SK-N-SH (cell line): ENCODE data around the gene C11orf86. TPM values are rescaled to one million over a fixed set of nuclear protein-coding genes. Genes with fewer than 3 reads are reported as not detected.

Experiments used
- CTCF ChIA-PET: fragments of 300-600, 350-600 bp; formaldehyde crosslinking; extraction: SDS; loops from one replicate; lab custom pipeline; 2021; lab: Yijun Ruan, JAX
- POLR2A ChIA-PET: fragments of 350-600 bp; sonication (Branson Sonifier 250); formaldehyde crosslinking; extraction: SDS; loops from one replicate; lab custom pipeline; 2020; ENCODE audit warnings: antibody characterized with exemption, inconsistent platforms; lab: Yijun Ruan, JAX
- DNase-seq: peaks from one replicate; pipeline ENCODE4 v3.0.0; 2012
- H2AFZ ChIP-seq: fragments of 200-600 bp; sonication (generic); 2 replicates; pipeline ENCODE4 v1.8.1; 2016; ENCODE audit warnings: antibody characterized with exemption, mild to moderate bottlenecking, low read depth
- H3F3A ChIP-seq: fragments of 200-600 bp; sonication (generic); replicated peaks from 2 replicates; pipeline ENCODE3; 2016; ENCODE audit warnings: antibody characterized with exemption, mild to moderate bottlenecking; ENCODE audit not compliant: insufficient read depth
- H3K27ac ChIP-seq, 2 experiments: fragments of 200-500 bp in 1 of 2; fragments of 200-600 bp in 1 of 2; sonication (Bioruptor generic) in 1 of 2; sonication (generic), shearing (Covaris generic) in 1 of 2; 2 replicates each; pipeline versions ENCODE4 v1.5.1 to v1.6.1; 2014 to 2016; ENCODE audit warnings: low read depth in 2 of 2, inconsistent platforms in 1 of 2, low read length in 1 of 2, mild to moderate bottlenecking in 1 of 2, mixed read lengths in 1 of 2
- H3K27me3 ChIP-seq: fragments of 200-600 bp; sonication (generic), shearing (Covaris generic); 2 replicates; pipeline ENCODE4 v1.6.1; 2016; ENCODE audit warnings: mixed run types; ENCODE audit not compliant: insufficient read depth
- H3K36me3 ChIP-seq, 2 experiments: fragments of 200-500 bp in 1 of 2; fragments of 200-600 bp in 1 of 2; sonication (Bioruptor generic) in 1 of 2; sonication (generic) in 1 of 2; replicated peaks in 1 of 2; 2 replicates each; pipeline versions ENCODE3 to v1.5.1; 2014 to 2016; ENCODE audit warnings: low read length in 1 of 2, mild to moderate bottlenecking in 1 of 2; ENCODE audit not compliant: insufficient read depth in 2 of 2, control insufficient read depth in 1 of 2
- H3K4me1 ChIP-seq, 2 experiments: fragments of 200-500 bp in 1 of 2; fragments of 200-600 bp in 1 of 2; sonication (Bioruptor generic) in 1 of 2; sonication (generic), shearing (Covaris generic) in 1 of 2; 2 replicates each; pipeline versions ENCODE4 v1.5.1 to v1.6.1; 2014 to 2016; ENCODE audit warnings: low read depth in 1 of 2, low read length in 1 of 2, mixed run types in 1 of 2; ENCODE audit not compliant: insufficient read depth in 2 of 2, control insufficient read depth in 1 of 2
- H3K4me2 ChIP-seq: fragments of 200-600 bp; sonication (generic), shearing (Covaris generic); 2 replicates; pipeline ENCODE4 v1.6.1; 2017; ENCODE audit warnings: mixed run types
- H3K4me3 ChIP-seq, 2 experiments: fragments of 200-500 bp in 1 of 2; fragments of 200-600 bp in 1 of 2; sonication (Bioruptor generic) in 1 of 2; sonication (generic), shearing (Covaris generic) in 1 of 2; 2 replicates each; pipeline versions ENCODE4 v1.5.1 to v1.8.1; 2014 to 2016; ENCODE audit warnings: low read depth in 2 of 2, inconsistent platforms in 1 of 2, low read length in 1 of 2, mild to moderate bottlenecking in 1 of 2, mixed read lengths in 1 of 2, moderate library complexity in 1 of 2
- H3K79me2 ChIP-seq: fragments of 200-600 bp; sonication (generic); 2 replicates; pipeline ENCODE4 v1.8.1; 2017; ENCODE audit warnings: mild to moderate bottlenecking; ENCODE audit not compliant: insufficient read depth
- H3K9ac ChIP-seq: fragments of 200-600 bp; sonication (generic); 2 replicates; pipeline ENCODE4 v1.6.1; 2017; ENCODE audit warnings: mixed run types
- H3K9me2 ChIP-seq: fragments of 200-600 bp; sonication (generic); 2 replicates; pipeline ENCODE4 v1.6.1; 2017; ENCODE audit warnings: mixed run types
- H3K9me3 ChIP-seq: fragments of 200-600 bp; sonication (generic); 2 replicates; pipeline ENCODE4 v1.6.1; 2017; ENCODE audit warnings: mixed run types, mild to moderate bottlenecking, moderate library complexity
- H4K20me1 ChIP-seq: fragments of 200-600 bp; sonication (generic); 2 replicates; pipeline ENCODE4 v1.6.1; 2017; ENCODE audit warnings: mild to moderate bottlenecking, mixed run types; ENCODE audit not compliant: insufficient read depth
- EP300 ChIP-seq, 2 experiments: IDR thresholded peaks; 2 replicates each; pipeline versions ENCODE4 v1.4.0 to v1.6.1; 2012; ENCODE audit warnings: borderline replicate concordance in 1 of 2, low read depth in 1 of 2, low read length in 1 of 2
- EZH2phosphoT487 ChIP-seq: fragments of 200-600 bp; sonication (generic); IDR thresholded peaks from 2 replicates; pipeline ENCODE4 v1.6.1; 2017; ENCODE audit warnings: low read depth, mixed run types, mild to moderate bottlenecking, antibody characterized with exemption, moderate library complexity, borderline replicate concordance
- FOSL2 ChIP-seq: IDR thresholded peaks from 2 replicates; pipeline ENCODE4 v1.4.0; 2012; ENCODE audit warnings: low read depth, mild to moderate bottlenecking, moderate library complexity, borderline replicate concordance
- JUND ChIP-seq: IDR thresholded peaks from 2 replicates; pipeline ENCODE4 v1.4.0; 2012
- PBX3 ChIP-seq: IDR thresholded peaks from 2 replicates; pipeline ENCODE4; 2012
- POLR2AphosphoS5 ChIP-seq: IDR thresholded peaks from 2 replicates; pipeline ENCODE4 v1.6.1; 2012; ENCODE audit warnings: low read depth, low read length
- RAD21 ChIP-seq: IDR thresholded peaks from 2 replicates; pipeline ENCODE4 v1.6.1; 2012; ENCODE audit warnings: mild to moderate bottlenecking, low read length
- REST ChIP-seq: IDR thresholded peaks from 2 replicates; pipeline ENCODE4 v1.6.1; 2012; ENCODE audit warnings: mild to moderate bottlenecking, low read depth, low read length, moderate library complexity
- SMC3 ChIP-seq: IDR thresholded peaks from 2 replicates; pipeline ENCODE4 v1.6.1; 2012; ENCODE audit warnings: low read depth, low read length, improper control_type of control experiment
- USF2 ChIP-seq: fragments of 150-350 bp; IDR thresholded peaks from 2 replicates; pipeline ENCODE4 v1.6.1; 2017; ENCODE audit warnings: antibody characterized with exemption, low read length, low read depth, borderline replicate concordance
- ZBTB33 ChIP-seq: IDR thresholded peaks from 2 replicates; pipeline ENCODE4 v1.4.0; 2012; ENCODE audit warnings: low read depth, borderline replicate concordance
- WGBS: methylation state at CpG from one replicate; pipeline ENCODE4 v1.1.6; 2017; ENCODE audit warnings: low lambda C conversion rate; 5-methylcytosine and 5-hydroxymethylcytosine counted together
- polyA plus RNA-seq, 3 experiments: library from polyadenylated mRNA; depleted of rRNA; stranded (reverse); fragments of >200 nt; gene quantifications; 2 replicates each; pipeline ENCODE4 v1.2.3, GENCODE V29; 2012

The C11orf86 gene
- polyA plus RNA-seq, 1 of the 3 experiments (the other 2 are of a cell fraction) = 0.08 TPM

GRCh38 chr11:66978229-66978628 is 3.1 kb downstream of the C11orf86 start (continued):
- no peak for TF ChIP-seq REST

DNA sequence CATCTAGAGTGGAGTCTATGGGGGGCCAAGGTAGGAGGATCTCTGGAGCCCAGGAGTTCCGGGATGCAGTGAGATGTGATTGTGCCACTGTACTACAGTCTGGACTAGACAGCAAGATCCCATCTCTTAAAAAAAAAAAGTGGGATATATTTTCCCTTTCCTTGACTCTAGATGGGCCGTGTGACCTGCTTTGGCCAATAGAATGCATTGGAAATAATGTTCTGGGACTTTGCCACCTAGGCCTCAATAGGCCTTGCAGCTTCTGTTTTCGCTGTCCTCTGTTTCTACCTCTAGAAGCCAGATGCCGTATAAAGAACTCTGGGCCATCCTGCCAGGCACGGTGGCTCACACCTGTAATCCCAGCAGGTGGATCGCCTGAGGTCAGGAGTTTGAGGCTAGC is 3.6 kb downstream of the C11orf86 start:
- CTCF ChIA-PET = no interaction called here
- Histone ChIP-seq H3K27ac (no peak overlapping the region), H4K20me1 (no peaks in the 10 kb centered on the region), H3K4me3 (no peak overlapping the region), H3K27me3 (no peaks in the 10 kb centered on the region), H3K9ac (no peak overlapping the region), H3K36me3 (no peaks in the 10 kb centered on the region), H3K9me3 (no peaks in the 10 kb centered on the region), H3K4me2 (no peak overlapping the region), H3K9me2 (no peaks in the 10 kb centered on the region), H2AFZ (no peak overlapping the region), H3F3A (no peaks in the 10 kb centered on the region), H3K79me2 (no peaks in the 10 kb centered on the region), H3K4me1 (peaks cover 3 to 9% of the 10 kb centered on the region in 2 experiments; a peak in 2 of 4 replicates)
- TF ChIP-seq EP300 (IDR thresholded peaks at IDR 0.05; ENCODE audit: borderline replicate concordance in 1 of 2, low read depth in 1 of 2, low read length in 1 of 2) (no peak), EZH2phosphoT487 (no peak), POLR2AphosphoS5 (no peak), FOSL2 (no peak), SMC3 (no peak)
- POLR2A ChIA-PET = no interaction called here
- DNase-seq = no peak
- 97% methylated on average over 6 of the region's 6 CpGs for WGBS

DNA sequence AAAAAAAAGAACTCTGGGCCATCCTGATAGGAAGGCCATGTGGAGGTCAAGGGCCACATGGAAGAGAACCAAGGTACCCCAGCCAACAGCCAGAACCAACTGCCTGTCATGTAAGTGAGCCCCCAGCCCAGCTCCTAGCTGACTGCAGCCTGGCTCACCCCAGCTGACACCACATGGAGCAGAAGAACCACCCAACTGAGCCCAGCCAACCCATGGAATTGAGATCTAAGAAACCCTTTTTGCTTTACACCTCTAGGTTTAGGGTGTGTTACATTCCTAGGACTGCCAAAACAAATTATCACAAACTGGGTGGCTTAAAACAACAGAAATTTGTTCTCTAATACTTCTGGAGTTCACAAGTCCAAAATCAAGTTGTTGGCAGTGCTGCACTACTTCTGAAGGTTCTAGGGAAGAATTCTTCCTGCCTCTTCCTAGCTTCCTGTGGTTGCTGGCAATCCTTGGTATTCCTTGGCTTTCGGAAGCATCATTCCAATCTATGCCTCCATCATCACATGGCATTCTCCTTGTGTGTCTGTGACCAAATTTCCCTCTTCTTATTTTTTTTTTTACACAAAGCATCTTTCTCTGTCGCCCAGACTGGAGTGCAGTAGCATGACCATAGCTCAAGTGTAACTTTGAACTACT is 4.4 kb downstream of the C11orf86 start:
- TF ChIP-seq USF2 (no peak), RAD21 (no peak), JUND (no peak), PBX3 (no peak), ZBTB33 (no peak), REST (no peak), SMC3 (no peak)
- H3K79me2 ChIP-seq = no peaks in the 10 kb centered on the region
- H3K4me1 ChIP-seq = peaks cover 6 to 9% of the 10 kb centered on the region in 2 experiments; a peak in 2 of 4 replicates
- H3F3A ChIP-seq = no peaks in the 10 kb centered on the region
- POLR2A ChIA-PET = no interaction called here
- DNase-seq = no peak
- H3K27ac ChIP-seq = no peak overlapping the region
- no peaks in the 10 kb centered on the region for H3K27me3 ChIP-seq
- no peaks in the 10 kb centered on the region for H3K9me2 ChIP-seq
- no peak overlapping the region for H3K4me2 ChIP-seq
- no peak overlapping the region for H3K4me3 ChIP-seq
- H2AFZ ChIP-seq = no peak overlapping the region
- H4K20me1 ChIP-seq = no peaks in the 10 kb centered on the region
- 87% methylated on average over 2 of the region's 2 CpGs for WGBS
- H3K9me3 ChIP-seq = no peaks in the 10 kb centered on the region
- no peak overlapping the region for H3K9ac ChIP-seq
- CTCF ChIA-PET = interaction anchor here (1.1 kb wide), 1 partner anchor 102 kb away, joined by 3 read pairs; no protein-coding TSS in a partner anchor
- no peaks in the 10 kb centered on the region for H3K36me3 ChIP-seq
